Fibroblast of skin of left quadriceps (primary cell): ENCODE measurements around the gene TLX2.
"Not testable (repeated sequence)": the region's sequence is repeated elsewhere in the genome, so short reads cannot be mapped to it uniquely, and the experiment has no call there.

Experiments
- DNase-seq, 2 experiments: peaks; one replicate each; pipeline ENCODE4 v3.0.0-alpha.2; 2013; ENCODE audit warnings: low read depth in 2 of 2

Gene TLX2

GRCh38 chr2:74554820-74555531 is 40.7 kb downstream of the TLX2 start:
- no peak for DNase-seq

GRCh38 chr2:74555610-74556103 is 41.4 kb downstream of the TLX2 start:
- DNase-seq, result no peak

- DNase-seq, result no peak
Measured at GRCh38 chr2:74556159-74556558, 41.9 kb downstream of the TLX2 start.

- no peak for DNase-seq
Measured at GRCh38 chr2:74556831-74557370, 42.7 kb downstream of the TLX2 start.

- DNase-seq, result no peak
Measured at GRCh38 chr2:74558284-74559230, 44.3 kb downstream of the TLX2 start.

- DNase-seq, result no peak
Measured at GRCh38 chr2:74559912-74560311, 45.7 kb downstream of the TLX2 start.

- no peak for DNase-seq
Measured at GRCh38 chr2:74560591-74560990, 46.3 kb downstream of the TLX2 start.

- DNase-seq, result not testable (repeated sequence)
Measured at GRCh38 chr2:74561022-74561421, 46.8 kb downstream of the TLX2 start.

GRCh38 chr2:74562126-74562775 is 48.0 kb downstream of the TLX2 start:
- no peak for DNase-seq

- DNase-seq, result no peak
Measured at GRCh38 chr2:74564222-74564621, 50.0 kb downstream of the TLX2 start.

- no peak for DNase-seq
Measured at GRCh38 chr2:74566076-74566753, 52.0 kb downstream of the TLX2 start.

- DNase-seq, result peak; percentile 98
Measured at GRCh38 chr2:74566754-74567085, 52.5 kb downstream of the TLX2 start.
